Activated B cell treated with CpG ODN at 0.5 μM for 24 hours (primary cell): ENCODE measurements around the gene TENT4A. TPM values are rescaled to one million over a fixed set of nuclear protein-coding genes. Genes with fewer than 3 reads are reported as not detected.

Source experiments
- ATAC-seq: fragments of 200-7000 bp; cut with Tn5 transposase; one replicate; pipeline ENCODE4 v1.10.0; 2021; ENCODE audit warnings: low read depth, mild to moderate bottlenecking, moderate library complexity
- CTCF ChIA-PET: fragments of 350-600 bp; sonication (Branson Sonifier 250); formaldehyde crosslinking; loops from one replicate; lab custom pipeline; 2021; ENCODE audit warnings: antibody characterized with exemption; lab: Charles Lee
- POLR2A ChIA-PET: fragments of 350-600 bp; sonication (Branson Sonifier 250); formaldehyde crosslinking; loops from one replicate; lab custom pipeline; 2021; ENCODE audit warnings: antibody characterized with exemption; lab: Charles Lee
- DNase-seq: peaks from one replicate; pipeline ENCODE4 v3.0.0; 2022
- H3K27ac Mint-ChIP-seq: one replicate; pipeline ENCODE4 v1.8.0; 2020; ENCODE audit warnings: mixed read lengths
- H3K27me3 Mint-ChIP-seq: one replicate; pipeline ENCODE4 v1.8.0; 2021; ENCODE audit warnings: mixed read lengths
- H3K36me3 Mint-ChIP-seq: one replicate; pipeline ENCODE4 v1.8.0; 2021; ENCODE audit warnings: low read depth, mixed read lengths
- H3K4me1 Mint-ChIP-seq: one replicate; pipeline ENCODE4 v1.8.0; 2021; ENCODE audit warnings: mixed read lengths
- H3K4me3 Mint-ChIP-seq: one replicate; pipeline ENCODE4 v1.8.0; 2020; ENCODE audit warnings: mild to moderate bottlenecking, mixed read lengths
- H3K9me3 Mint-ChIP-seq: one replicate; pipeline ENCODE4 v1.8.0; 2020; ENCODE audit warnings: mixed read lengths
- intact Hi-C: fragments of 100-400 bp; cut with micrococcal nuclease; formaldehyde crosslinking; loops from one replicate; pipeline ENCODE4 v1.15.1; 2024
- total RNA-seq: library from RNA; stranded (reverse); gene quantifications from 2 replicates; pipeline ENCODE4 v1.2.3, GENCODE V29; 2022
- TF ChIP-seq, protein P1 (sequence below): fragments of 200-600 bp; IDR thresholded peaks from one replicate; pipeline ENCODE4 v1.8.0; 2022; ENCODE audit warnings: antibody characterized with exemption, mild to moderate bottlenecking

Gene TENT4A
- total RNA-seq, 1 donor from 2014 or later = 51.2 TPM

DNA sequence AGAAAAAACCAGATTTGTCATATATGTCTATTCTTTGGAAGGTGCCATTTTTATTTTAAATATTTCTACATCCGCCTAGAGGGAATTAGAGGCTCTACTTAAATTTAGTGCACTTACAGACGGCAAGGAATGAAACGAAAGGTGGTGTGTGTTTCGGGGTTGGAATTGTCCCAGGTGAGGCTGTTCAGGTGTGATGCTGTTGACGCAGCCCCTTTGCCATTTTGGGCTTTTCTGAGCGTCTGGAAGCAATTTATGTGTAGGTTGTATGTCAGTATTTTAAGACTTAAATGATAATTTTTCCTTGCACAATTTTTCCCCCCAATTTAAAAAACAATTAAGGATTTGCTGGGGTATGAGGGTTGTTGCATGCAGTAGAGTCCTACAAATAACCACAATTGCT, 2.0 kb downstream of the TENT4A start:
- Mint-ChIP-seq H3K9me3 (no peaks in the 10 kb centered on the region), H3K27ac (peak overlapping the region; percentile 50), H3K4me1 (peaks cover 62% of the 10 kb centered on the region), H3K36me3 (peaks cover 28% of the 10 kb centered on the region), H3K4me3 (peak overlapping the region; percentile 84), H3K27me3 (no peaks in the 10 kb centered on the region)
- ChIA-PET CTCF (no interaction called here), POLR2A (interaction anchor here (0.5 to 1.6 kb wide), 2 partner anchors 13 to 54 kb away, joined by 6 to 9 read pairs; no protein-coding TSS in a partner anchor)
- no peak for ATAC-seq
- TF ChIP-seq, protein P1, sequence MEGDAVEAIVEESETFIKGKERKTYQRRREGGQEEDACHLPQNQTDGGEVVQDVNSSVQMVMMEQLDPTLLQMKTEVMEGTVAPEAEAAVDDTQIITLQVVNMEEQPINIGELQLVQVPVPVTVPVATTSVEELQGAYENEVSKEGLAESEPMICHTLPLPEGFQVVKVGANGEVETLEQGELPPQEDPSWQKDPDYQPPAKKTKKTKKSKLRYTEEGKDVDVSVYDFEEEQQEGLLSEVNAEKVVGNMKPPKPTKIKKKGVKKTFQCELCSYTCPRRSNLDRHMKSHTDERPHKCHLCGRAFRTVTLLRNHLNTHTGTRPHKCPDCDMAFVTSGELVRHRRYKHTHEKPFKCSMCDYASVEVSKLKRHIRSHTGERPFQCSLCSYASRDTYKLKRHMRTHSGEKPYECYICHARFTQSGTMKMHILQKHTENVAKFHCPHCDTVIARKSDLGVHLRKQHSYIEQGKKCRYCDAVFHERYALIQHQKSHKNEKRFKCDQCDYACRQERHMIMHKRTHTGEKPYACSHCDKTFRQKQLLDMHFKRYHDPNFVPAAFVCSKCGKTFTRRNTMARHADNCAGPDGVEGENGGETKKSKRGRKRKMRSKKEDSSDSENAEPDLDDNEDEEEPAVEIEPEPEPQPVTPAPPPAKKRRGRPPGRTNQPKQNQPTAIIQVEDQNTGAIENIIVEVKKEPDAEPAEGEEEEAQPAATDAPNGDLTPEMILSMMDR = no peak
- intact Hi-C loops = loop anchor here (10.0 kb wide), 1 partner anchor 960 kb away; no protein-coding TSS in a partner anchor
- no peak for DNase-seq

DNA sequence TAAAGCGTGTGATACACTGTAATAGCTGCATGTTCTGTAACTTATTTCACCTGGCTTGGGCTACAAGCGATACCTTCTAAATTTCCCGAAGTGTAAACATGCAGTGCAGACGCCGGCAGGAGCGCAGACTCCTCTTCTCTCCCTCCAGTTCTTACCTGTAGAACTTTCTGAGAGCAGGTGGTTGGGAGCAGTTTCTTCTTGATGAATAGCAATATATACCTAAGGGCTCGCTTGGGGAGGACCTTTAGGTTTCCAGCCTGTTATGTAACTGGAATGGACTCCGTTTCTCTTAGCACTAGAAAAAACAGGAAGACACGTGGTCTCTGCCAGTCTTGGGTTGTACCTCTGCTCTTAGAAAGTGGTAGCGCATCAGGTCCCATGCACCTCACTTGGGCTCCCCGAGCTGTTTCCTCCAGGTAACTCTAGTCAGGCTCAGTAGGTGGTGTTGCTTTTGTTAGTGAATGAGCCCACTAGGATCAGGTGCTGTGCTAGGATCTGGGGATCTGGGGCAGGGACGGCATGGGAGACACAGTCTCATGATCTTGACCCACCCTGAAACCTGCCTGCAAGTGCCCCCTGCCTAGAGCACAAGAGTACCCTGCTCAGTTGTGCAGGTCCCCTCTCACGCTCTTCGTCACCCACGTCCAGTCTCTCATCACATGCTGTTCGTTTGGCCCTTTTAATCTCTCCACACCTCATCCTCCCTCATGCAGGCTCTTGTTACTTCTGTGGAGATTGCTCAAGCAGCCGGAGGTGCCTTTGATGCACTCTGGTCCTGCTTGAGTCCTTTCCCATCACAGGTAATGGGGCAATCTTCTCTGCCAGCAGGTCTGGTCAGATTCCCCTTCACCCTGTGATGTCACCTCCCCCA, 2.8 kb downstream of the TENT4A start:
- peaks cover 28% of the 10 kb centered on the region for H3K36me3 Mint-ChIP-seq
- peaks cover 68% of the 10 kb centered on the region for H3K4me1 Mint-ChIP-seq
- ChIA-PET POLR2A (interaction anchor here (0.5 to 1.6 kb wide), 2 partner anchors 12 to 54 kb away, joined by 6 to 9 read pairs; no protein-coding TSS in a partner anchor), CTCF (no interaction called here)
- intact Hi-C loops = loop anchor here (10.0 kb wide), 1 partner anchor 961 kb away; no protein-coding TSS in a partner anchor
- H3K27ac Mint-ChIP-seq = peak overlapping the region; percentile 47
- H3K9me3 Mint-ChIP-seq = no peaks in the 10 kb centered on the region
- no peak for ATAC-seq
- TF ChIP-seq, protein P1 = no peak
- DNase-seq = no peak
- peak overlapping the region; percentile 84 for H3K4me3 Mint-ChIP-seq
- H3K27me3 Mint-ChIP-seq = no peaks in the 10 kb centered on the region

DNA sequence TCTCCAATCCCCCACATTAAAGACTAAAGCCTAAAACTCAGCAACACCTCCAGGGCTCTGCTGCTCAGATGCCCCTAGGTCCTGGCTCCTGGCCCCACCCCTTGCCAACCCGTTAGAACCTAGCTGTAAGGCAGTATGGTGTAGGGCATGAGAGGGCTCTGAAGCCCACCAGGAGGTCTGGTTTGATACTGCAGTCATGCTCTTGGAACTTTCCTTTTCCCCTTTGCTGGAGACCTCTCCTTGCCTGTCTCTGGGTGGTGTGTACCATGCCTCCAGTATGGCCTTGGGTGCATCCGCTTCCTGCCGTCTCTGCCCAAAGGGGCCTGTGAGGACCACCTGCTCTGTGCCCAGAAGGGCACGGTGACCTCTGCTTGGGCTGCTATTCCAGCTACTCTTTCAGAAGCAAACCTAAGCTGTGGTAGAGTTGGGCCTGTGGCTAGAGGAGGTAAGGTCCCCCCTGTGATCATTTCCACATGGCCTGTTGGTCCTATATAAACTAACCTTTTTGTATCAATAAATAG, 3.5 kb downstream of the TENT4A start:
- Mint-ChIP-seq H3K27ac (peak overlapping the region; percentile 47), H3K9me3 (no peaks in the 10 kb centered on the region), H3K4me3 (peak overlapping the region; percentile 84), H3K36me3 (peaks cover 28% of the 10 kb centered on the region), H3K27me3 (no peaks in the 10 kb centered on the region), H3K4me1 (peaks cover 71% of the 10 kb centered on the region)
- ChIA-PET POLR2A (interaction anchor here (0.7 to 2.4 kb wide), 3 partner anchors 11 to 20 kb away, joined by 3 to 10 read pairs (median 6); no protein-coding TSS in a partner anchor), CTCF (interaction anchor here (1.0 to 1.4 kb wide), 3 partner anchors 11 to 29 kb away, joined by 3 to 4 read pairs (median 3); no protein-coding TSS in a partner anchor)
- no peak for DNase-seq
- no peak for ATAC-seq
- intact Hi-C loops = loop anchor here (10.0 kb wide), 1 partner anchor 962 kb away; no protein-coding TSS in a partner anchor
- TF ChIP-seq, protein P1 = no peak

DNA sequence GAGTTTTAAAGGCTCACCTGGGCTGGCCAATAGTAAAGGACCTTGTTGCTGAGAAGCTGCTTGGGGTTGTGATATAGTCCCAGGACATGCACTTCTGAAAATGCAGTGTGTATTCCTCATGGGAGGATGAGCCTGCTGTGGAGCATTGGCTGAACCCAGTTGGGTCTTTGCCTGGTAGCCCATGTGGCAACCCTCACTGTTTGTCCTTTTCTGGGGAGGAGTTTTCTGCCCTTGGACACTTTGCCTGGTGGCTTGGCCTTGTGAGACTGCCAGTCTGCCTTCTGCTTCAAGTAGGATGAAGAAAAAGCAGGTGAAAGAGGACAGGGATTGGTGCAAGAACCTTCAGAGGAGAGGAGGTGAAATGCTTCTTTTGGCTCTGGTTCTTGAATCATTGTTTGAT, 4.0 kb downstream of the TENT4A start:
- TF ChIP-seq, protein P1 = no peak
- ChIA-PET CTCF (interaction anchor here (1.0 to 1.4 kb wide), 3 partner anchors 11 to 28 kb away, joined by 3 to 4 read pairs (median 3); no protein-coding TSS in a partner anchor), POLR2A (interaction anchor here (0.7 to 2.4 kb wide), 5 partner anchors 11 to 20 kb away, joined by 3 to 10 read pairs (median 6); no protein-coding TSS in a partner anchor)
- intact Hi-C loops = loop anchor here (10.0 kb wide), 1 partner anchor 962 kb away; no protein-coding TSS in a partner anchor
- no peak for ATAC-seq
- Mint-ChIP-seq H3K36me3 (peaks cover 28% of the 10 kb centered on the region), H3K9me3 (no peaks in the 10 kb centered on the region), H3K4me3 (no peak overlapping the region), H3K27me3 (no peaks in the 10 kb centered on the region), H3K27ac (peak overlapping the region; percentile 24), H3K4me1 (peaks cover 72% of the 10 kb centered on the region)
- DNase-seq = no peak
